ENCODE measurements around the gene HSF5. TPM values are rescaled to one million over a fixed set of nuclear protein-coding genes. Genes with fewer than 3 reads are reported as not detected.

The HSF5 gene
- total RNA-seq, 1 experiment from 2014 or later: not detected

DNA sequence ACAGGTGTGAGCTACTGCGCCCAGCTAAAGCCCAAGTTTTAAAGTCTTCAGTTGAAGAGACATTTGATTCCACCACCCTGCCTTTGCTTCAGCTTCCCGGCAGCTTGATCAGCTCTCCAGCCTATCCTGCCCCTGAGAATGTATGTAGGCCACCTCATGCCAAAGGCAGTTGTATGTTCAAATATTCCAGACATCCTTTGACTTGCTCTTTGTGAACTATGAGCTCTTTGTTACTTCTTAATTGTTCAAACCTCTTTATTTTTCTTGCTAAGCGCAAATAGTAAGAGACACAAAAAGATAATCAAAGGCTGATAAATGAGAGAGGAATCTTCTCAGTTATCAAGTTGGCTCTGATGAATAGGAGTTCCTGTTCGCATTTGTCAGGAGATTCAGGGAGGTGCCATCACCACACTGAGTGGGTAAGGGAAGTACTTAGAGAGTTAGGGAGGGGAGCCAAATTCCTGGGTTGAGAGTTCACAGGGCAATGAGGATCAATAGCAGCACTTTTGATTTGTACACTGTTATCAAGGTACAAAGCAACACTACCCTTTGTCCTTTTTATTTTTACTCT is 104.2 kb downstream of the HSF5 start:
- Histone ChIP-seq H3K4me1 (ENCODE audit: insufficient read depth, low read length) (peaks cover 12% of the 10 kb centered on the region), H3T11ph (ENCODE audit: low read length) (no peak overlapping the region), H3K23me2 (ENCODE audit: insufficient read length, low read depth, low read length, poor library complexity, severe bottlenecking) (no peaks in the 10 kb centered on the region), H3K27me3 (ENCODE audit: insufficient read depth, low read length) (no peaks in the 10 kb centered on the region), H3K4me2 (ENCODE audit: insufficient read depth, insufficient read length, low read length) (no peak overlapping the region), H4K20me1 (ENCODE audit: control insufficient read depth, insufficient read depth, insufficient read length) (no peaks in the 10 kb centered on the region), H3K79me2 (ENCODE audit: insufficient read depth, low read length) (no peaks in the 10 kb centered on the region), H2AFZ (ENCODE audit: low read length) (no peak overlapping the region), H2AK5ac (ENCODE audit: insufficient read length, low read length) (no peak overlapping the region), H2BK15ac (ENCODE audit: low read depth, low read length) (no peak overlapping the region), H2BK5ac (ENCODE audit: insufficient read length, low read length) (no peak overlapping the region), H4K8ac (replicated peaks; ENCODE audit: insufficient read length, low read depth, low read length) (no peak overlapping the region), H4K5ac (ENCODE audit: insufficient read length, low read depth, low read length) (no peak overlapping the region), H3K9ac (ENCODE audit: extremely low read depth, insufficient read length, low read length) (no peak overlapping the region), H3K14ac (ENCODE audit: insufficient read depth, low read length) (no peak overlapping the region), H2BK20ac (ENCODE audit: low read depth, low read length, poor library complexity, severe bottlenecking) (no peak overlapping the region), H3K56ac (ENCODE audit: insufficient read length, low read depth, low read length) (no peak overlapping the region), H3K4ac (ENCODE audit: low read depth, low read length) (no peak overlapping the region), H3K23ac (ENCODE audit: insufficient read length, low read depth, low read length) (no peak overlapping the region), H3K27ac (ENCODE audit: insufficient read length, low read depth, low read length) (no peak overlapping the region), H4K91ac (ENCODE audit: insufficient read length, low read depth, low read length) (no peak overlapping the region), H3K79me1 (ENCODE audit: insufficient read depth, low read depth, low read length, poor library complexity, severe bottlenecking) (no peaks in the 10 kb centered on the region), H2BK120ac (ENCODE audit: low read depth, low read length, poor library complexity, severe bottlenecking) (no peak overlapping the region), H2BK12ac (ENCODE audit: insufficient read length, low read depth, low read length) (no peak overlapping the region), H3K18ac (ENCODE audit: insufficient read length, low read depth, low read length) (no peak overlapping the region), H3K9me3 (ENCODE audit: control insufficient read depth, low read depth, low read length) (no peaks in the 10 kb centered on the region)
- no CpG with 5 or more reads among the region's 4 CpGs for WGBS (ENCODE audit: extremely low coverage, insufficient read length, low lambda C conversion rate)
- Mint-ChIP-seq H3K36me3 (ENCODE audit: insufficient read depth in 1 of 3, low read depth in 3 of 3) (no peaks in the 10 kb centered on the region), H3K4me1 (peaks cover 25% of the 10 kb centered on the region in 2 experiments), H3K27me3 (ENCODE audit: low read depth) (peaks cover 4% of the 10 kb centered on the region; the same call in 1 of the 2 replicates), H3K4me3 (no peak overlapping the region), H3K27ac (no peak overlapping the region), H3K9me3 (no peaks in the 10 kb centered on the region)
- no peak for DNase-seq
- TF ChIP-seq, protein P1, sequence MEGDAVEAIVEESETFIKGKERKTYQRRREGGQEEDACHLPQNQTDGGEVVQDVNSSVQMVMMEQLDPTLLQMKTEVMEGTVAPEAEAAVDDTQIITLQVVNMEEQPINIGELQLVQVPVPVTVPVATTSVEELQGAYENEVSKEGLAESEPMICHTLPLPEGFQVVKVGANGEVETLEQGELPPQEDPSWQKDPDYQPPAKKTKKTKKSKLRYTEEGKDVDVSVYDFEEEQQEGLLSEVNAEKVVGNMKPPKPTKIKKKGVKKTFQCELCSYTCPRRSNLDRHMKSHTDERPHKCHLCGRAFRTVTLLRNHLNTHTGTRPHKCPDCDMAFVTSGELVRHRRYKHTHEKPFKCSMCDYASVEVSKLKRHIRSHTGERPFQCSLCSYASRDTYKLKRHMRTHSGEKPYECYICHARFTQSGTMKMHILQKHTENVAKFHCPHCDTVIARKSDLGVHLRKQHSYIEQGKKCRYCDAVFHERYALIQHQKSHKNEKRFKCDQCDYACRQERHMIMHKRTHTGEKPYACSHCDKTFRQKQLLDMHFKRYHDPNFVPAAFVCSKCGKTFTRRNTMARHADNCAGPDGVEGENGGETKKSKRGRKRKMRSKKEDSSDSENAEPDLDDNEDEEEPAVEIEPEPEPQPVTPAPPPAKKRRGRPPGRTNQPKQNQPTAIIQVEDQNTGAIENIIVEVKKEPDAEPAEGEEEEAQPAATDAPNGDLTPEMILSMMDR (conservative IDR thresholded peaks at IDR 0.05): no peak

Data from H9 (cell line).